ENCODE data around the gene CDH4.

CDH4 gene

DNA sequence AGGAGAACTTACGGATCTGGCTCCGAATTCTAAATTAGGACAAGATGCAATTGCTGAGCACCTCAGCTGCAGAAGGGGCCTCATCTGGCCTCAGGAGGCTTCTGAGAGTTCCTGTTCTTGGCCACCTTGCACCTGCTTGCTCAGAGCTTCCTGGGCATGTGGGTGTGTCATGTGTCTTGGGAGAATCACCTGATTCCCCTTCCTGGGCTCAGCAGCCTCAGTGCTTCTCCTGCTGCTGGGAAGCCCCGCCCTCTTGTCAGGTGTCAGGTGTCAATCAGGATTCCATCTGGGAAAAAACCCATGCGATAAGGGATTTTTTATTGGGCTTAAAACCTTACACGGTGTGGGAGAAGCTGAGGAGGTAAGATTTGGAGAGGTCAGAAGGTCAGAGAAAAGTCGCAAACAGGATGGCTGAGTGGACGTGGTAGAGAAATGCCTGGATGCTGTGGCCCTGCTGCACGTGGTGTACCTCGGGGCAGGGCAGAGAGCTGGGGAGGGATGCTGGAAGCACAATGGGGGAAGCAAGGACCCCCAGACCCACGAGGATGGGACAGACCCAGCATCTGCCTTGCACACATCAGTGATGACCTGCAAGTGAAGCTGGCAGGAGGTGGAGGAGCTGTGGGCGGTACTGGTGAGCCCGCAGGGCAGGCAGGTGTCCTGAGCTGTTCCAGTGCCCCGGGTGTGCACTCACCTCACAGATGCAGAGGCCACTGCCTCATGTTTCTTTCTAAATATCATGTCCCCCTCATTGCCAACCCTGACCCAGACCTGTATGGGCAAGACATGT, 170.8 kb downstream of the CDH4 start:
- peak; percentile 21 for DNase-seq

DNA sequence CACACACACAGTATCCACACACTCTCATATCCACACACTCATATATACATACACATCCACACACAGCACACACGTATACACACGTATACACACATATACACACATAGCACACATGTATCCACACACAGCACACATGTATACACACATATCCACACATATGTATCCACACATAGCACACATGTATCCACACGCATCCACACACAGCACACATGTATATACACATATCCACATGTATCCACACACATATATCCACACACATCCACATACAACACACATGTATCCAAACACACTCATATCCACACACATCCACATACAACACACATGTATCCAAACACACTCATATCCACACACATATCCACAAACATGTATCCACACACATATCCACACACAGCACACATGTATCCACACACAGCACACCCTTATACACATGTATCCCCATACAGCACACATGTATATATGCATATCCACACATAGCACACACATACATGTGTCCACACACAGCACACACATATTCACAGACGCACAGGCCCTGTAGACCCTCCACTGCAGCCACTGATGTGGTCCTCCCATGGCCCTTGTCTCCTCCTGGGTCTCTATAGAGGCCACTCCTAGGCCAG, 172.1 kb downstream of the CDH4 start:
- DNase-seq = peak; percentile 16

DNA sequence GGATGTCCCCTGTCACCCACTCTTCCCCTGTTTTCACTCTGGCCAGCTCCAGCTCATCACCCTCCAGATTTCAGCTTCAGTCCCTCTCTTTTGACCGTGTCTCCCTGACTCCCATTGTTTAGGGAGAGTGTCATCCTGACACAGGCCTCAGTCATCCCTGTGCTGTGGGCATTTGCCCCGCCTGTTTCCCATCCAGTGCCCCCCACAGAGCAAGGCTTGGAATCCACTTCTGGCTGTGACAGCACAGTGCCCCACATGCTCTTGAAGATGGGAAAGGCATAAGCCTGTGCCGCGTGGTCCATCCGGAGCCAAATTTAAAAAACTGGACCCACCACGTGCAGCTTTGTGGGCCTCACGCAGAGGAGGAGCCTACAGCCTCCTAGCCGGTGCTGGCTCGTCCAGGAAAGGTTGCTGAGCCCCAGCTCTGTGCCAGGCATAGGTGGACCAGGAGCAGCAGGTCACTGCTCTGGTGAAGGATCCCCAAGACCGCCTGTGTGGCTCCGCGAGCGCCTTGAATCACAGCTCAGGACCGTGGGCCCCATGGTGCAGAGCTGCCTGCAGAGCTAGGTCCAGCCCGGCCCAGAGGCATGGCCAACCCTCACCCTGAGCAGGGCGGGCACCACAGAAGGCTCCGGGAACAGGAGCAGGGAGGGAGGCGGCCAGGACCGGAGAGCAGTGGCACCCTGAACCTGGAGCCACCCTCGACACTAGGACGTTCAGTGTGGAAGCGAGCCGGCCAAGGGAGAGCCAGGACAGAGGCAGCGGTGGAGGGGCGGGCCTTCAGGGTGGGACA, 172.8 kb downstream of the CDH4 start:
- DNase-seq = peak; percentile 46

DNA sequence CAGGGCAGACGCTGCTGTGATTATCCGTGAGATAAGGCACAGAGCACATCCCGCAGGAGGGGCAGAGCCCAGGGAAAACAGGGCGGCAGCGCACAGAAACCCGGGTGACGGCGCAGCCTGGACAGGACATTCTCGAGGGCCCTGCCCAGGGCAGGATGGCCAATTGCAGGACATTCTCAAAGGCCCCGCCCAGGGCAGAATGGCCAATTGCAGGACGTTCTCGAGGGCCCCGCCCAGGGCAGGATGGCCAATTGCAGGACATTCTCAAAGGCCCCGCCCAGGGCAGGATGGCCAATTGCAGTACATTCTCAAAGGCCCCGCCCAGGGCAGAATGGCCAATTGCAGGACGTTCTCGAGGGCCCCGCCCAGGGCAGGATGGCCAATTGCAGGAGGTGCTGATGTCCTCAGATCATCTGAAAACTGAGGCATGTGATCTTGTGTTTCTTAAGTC, 173.5 kb downstream of the CDH4 start:
- peak; percentile 48 for DNase-seq

DNA sequence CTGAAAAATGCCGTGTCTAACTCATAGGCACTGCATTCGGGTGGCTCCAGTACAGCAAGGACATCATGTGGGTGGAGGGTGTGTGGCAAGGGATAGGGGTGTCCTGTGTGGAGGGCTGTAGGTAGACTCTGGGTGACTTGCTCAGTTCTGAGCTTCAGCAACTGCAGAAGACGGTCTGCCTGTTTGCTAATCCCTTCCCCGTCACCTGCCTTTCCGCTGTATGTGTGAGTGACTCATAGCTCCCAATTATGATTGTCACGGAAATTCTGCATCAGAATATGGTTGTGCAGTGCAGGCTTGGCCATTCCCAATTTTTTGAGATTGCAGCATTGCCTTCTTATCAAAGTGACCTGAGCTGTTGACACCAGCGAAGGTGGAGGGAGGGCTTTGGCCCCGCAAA, 174.3 kb downstream of the CDH4 start:
- DNase-seq = peak; percentile 17

DNA sequence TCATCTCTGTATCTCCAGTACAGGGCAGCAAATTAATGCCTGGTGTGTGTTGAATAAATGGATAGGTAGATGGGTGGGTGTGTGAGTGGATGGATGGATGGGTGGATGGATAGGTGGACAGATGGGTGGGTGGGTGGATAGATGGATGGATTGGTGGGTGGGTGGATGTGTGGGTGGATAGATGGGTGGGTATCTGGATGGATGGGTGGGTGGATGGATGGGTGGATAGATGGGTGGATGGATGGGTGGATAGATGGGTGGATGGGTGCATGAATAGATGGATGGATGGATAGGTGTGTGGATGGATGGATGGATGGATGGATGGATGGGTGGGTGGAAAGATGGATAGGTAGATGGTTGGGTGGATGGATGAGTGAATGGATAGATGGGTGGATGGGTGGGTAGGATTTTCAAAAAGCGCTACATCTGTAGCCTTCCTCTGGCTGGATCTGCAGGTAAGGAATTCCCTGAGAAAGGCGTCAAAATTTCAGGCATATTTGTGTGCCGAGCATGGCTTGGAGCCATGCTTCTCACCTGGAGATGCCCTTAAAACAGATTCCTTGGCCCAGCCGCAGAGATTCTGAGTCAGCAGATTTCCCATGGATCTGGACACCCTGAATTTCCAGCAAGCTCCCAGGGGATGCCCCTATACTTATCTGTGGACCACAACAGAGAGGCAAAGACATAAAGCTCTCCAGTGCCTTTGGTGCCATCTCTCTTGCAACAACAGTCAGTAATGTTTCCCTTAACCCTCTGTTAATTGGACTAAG, 177.6 kb downstream of the CDH4 start:
- DNase-seq = peak; percentile 50

DNA sequence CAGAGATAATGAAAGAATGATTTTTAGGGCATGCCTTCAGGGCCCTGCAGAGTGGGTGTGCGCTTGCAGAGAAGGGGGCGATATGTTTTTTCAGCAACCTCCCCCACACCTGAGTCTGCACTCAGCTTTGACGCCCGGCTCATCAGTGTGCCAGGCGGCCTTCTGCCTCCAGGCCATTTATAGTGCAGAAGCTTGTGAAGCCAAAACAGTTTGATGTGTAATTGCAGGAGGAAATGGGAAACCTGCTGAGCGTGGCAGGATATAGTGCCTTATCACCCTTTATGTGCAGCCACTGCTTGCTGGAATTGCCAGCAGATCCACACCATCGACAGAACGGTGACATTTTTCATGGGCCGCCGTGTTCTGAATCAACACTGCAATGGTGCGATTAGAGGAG, 178.2 kb downstream of the CDH4 start:
- DNase-seq = no peak

DNA sequence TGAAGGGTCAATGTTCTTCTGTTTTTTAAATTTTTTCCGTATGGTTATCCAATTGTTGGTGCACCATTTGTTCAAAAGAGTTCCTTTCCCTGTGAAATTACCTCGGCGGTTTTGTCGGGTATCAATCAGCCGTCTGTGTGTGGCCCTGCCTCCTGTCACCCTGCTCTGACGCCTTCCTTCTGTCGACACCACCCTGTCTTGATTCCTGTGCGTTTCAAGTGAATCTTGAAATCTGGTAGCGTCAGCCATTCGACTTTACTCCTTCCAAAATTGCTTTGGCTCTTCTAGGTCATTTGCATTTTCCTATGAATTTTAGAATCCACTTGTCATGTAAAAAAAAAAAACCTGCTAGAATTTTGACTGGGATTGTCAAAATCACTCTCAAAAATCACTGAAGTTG, 181.1 kb downstream of the CDH4 start:
- DNase-seq = peak; percentile 5

DNA sequence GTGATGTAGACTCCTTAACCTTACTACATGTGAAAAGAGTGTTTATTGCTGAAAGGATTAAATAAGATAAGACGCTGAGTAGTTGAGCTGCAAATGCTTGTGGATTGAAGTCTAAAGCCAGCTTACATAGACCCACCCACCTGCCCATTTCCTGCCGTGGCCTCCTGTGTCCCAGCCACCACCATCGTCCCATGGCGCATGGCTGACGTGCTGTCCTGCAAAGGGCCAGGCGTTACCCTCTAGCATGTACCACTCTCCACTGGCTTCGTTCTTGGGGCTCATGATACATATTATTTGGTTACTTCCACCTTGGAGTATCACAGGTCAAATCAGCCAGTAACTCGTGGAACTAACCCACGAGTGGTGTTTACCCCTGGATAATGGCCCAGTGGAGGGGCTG, 181.8 kb downstream of the CDH4 start:
- peak; percentile 34 for DNase-seq

DNA sequence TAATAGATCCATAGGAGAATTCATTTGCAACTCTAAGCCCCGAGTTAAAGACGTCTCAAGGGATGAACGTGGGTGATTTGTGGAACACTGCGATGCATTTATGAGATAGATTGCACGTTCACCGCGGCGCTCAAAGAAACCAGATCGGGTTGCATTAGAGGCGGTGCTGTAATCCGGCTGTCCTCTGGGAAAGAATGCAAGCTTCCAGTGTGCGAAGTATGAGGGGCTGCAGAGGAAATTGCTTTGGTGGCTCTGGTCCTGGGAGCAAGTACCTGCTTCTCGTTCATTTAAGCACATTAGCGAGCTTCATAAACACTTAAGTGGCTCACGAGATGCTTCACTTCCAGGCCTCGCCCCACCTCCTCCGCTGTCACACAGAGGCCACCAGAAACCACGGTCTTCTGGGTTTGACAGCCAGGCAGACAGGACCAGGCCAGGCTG, 182.3 kb downstream of the CDH4 start:
- DNase-seq = peak; percentile 58

DNA sequence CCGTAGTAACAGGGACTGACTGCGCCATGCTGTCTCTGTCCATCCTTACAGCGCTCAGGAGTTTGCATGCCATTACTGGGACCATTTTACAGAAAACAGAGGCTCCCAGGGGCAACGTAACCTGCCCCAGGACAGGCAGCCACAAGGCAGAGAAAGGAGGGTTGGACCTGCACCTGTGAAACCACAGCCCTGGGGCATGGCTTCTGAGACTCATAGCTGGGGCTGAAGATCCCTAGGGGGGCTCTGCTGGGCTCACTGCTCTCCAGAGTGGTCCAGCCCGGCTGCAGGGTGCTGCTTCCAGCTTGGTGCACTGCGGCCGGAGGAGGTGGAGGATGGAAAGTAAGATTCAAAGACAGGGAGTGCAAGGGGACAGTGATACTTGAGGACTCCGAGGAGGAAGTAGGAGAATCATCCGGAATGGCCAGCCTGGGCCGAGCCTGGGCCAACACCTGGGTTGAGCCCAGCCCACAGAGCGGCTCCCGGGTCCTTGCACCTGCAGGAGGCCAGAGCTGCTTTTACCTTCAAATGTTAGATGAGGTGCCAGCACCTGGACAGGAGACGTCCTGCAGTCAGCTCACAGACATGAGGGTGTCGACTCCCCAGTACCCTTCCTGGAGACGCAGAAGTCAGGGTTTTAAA, 183.2 kb downstream of the CDH4 start:
- DNase-seq = peak; percentile 45

DNA sequence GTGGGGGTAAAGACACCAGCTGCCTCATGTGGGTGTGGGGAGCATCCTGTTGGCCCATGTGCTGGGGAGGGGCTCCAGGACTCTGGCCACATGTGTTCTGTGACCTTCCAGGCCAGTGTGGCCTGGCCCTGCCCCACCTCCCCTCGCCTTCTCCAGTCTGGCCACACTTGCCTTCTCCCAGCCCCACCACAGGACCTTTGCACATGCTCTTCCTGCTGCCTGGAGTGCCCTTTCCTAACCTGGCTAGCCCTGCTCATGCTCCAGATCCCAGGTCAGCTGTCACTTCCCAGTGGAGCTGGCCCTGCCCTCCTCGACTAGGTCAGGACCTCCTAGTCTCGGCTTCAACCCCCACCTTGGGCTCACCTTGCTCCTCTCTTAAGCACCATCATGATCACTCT, 183.8 kb downstream of the CDH4 start:
- DNase-seq = peak; percentile 30

DNA sequence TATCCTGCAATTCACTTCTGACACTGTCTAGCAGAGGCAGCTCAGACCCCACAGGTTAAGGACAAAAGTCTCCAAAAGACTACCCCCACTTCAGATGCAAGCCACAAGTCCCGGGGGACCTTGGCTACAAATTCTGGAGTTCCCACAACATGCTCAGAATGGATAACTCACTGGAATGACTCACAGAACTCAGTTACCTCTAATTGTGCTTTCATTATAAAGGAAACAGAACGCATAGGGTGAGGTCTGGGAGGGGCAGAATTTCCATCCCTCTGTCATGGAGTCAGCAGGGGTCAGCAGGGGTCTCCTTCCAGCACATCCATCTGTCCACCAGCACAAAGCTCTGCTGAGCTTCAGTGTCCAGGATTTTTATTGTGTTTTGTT, 184.2 kb downstream of the CDH4 start:
- peak; percentile 24 for DNase-seq

DNA sequence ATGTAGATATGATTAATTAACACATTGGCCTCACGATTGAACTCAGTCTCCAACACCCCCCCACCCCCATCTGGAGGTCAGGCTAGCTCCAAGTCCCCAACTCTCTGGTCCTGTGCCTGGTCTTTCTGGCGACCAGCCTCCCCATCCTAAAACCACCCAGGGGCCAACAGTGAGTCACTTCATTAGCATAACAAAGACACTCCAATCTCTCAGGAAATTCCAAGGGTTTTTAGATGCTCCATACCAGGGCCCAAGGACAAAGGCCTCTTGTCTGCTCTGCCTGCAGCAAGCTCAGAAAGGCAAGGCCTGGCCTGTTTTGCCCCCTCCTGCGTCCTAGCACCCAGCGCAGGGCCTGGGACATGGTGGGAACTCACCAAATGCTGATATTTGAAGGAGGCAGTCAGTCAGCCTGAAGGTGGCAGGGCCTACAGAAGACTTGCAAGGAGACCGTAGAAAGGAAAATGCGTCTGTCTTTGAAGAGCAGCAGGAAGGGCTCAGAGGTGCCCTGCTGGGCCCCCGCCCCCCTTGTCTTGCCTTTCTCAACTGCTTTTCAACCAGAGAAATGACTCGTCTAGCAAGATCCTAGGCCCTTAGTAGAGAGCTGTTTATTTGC, 184.7 kb downstream of the CDH4 start:
- peak; percentile 59 for DNase-seq

DNA sequence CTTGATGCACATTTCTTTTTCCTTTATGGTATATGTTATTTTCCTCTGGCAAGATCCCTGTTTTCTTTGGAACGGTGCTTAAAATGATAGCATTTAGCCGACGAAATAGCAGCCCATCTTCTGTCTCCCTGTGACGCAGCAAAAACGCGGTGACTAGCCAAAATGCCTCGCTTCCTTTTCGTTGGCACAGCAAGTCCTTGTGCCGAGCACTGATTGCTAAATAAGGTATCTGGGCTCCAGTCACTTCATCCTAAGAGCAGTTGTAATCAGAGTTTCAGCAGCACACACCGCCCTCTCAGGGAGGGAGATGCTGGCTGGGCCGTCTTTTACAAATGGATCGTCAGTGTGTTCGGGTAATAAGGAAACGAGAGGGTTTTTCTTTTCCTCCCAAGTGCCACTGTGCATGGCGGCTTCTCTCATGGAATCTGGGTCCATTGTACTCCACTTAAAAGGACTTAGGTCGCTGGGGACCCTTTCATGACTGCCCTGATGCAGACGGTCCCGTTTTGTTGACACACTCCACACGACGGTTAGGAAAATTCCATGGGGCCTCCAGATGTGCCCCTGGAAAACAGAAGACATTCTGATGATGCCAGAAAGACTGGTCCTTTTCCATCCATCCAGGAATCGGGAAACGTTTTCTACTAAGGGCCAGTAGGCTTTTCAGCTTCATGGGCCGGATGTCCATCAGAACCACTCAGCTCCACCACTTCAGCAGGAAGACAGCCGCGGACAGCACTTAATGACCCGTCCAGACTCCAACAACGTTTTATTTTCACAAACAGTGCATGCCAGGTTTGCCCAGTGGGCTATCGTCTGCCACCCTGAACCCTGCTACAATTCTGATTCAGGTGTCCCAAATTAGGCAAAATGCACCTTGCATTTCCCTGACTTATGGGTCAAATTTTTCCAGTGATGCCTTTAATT, 185.5 kb downstream of the CDH4 start:
- peak; percentile 27 for DNase-seq

DNA sequence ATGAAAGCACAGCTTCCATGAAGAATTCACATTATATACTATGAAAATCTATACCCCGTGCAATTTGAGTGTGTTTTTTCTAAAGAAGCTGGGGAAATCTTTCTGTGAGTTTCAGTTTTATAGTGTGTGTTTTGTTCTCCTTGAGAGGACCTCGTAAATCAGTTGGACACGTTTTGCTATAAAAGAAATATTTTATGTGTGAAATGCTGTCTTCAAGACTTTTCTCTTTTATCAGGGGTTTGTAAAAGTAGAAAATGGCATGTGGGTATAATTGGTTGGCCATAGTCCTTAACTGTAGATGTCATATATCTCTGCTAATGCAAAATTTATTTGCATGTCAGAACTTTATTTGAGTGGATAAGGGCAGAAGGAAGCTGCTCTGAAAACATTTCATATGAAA, 186.2 kb downstream of the CDH4 start:
- DNase-seq = no peak

DNA sequence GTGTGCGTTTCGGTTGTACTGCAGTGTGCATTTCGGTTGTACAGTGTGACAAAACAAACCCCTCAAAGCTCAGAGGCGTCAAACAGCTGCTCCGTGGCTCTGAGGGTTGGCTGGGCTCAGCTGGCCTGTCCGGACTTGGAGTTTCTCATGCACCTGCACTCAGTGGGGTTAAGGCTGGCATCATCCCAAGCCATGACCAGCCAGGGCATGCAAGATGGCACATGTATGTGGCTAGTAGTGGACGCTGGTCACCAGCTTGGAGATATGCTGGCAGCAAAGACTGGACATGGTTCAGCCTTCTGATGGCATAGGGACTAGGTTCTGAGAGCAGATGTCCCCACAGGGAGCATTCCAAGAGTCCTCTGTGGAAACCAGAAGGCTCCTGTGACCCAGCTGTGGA, 187.2 kb downstream of the CDH4 start:
- no peak for DNase-seq

DNA sequence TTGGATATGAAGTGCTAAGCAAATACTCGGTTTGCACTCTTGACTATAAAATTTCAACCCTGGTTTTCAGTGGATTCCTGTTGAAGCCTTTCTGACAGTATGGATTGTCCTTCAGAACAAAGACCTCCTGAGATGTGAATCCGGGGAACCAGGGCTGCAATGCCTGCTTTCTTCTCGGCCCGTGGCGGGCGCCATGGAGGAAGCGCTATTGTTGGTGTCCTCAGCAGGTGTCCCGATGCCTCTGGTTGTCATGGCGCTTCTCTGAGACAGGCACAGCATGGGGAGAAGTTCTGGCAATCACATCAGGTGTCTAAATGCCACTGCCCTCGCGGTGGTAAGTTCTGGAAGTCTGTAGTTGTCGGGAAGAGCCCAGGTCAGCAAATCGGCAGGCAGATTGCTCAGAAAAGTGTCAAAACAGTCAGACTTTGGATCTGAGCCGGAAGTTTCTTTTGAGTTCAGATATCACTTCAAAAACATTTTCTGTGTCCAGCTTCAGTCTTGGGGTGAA, 188.5 kb downstream of the CDH4 start:
- DNase-seq = no peak

DNA sequence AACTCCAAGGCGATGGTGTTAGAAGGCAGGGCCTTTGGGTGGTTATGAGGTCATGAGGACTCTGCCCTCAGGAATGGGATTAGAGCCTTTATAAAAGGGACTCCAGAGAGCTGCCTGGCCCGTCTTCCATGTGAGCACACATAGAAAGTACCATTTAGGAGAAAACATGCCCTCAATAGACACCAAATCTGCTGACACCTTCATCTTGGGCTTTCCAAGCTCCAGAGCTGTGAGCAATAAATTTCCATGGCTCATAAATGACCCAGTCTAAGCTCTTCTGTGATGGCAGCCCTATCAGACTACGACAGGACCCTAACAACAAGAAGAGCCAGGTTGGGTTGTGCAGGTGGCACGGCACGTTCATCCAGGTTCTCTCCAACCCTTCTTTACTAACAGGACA, 189.5 kb downstream of the CDH4 start:
- no peak for DNase-seq

DNA sequence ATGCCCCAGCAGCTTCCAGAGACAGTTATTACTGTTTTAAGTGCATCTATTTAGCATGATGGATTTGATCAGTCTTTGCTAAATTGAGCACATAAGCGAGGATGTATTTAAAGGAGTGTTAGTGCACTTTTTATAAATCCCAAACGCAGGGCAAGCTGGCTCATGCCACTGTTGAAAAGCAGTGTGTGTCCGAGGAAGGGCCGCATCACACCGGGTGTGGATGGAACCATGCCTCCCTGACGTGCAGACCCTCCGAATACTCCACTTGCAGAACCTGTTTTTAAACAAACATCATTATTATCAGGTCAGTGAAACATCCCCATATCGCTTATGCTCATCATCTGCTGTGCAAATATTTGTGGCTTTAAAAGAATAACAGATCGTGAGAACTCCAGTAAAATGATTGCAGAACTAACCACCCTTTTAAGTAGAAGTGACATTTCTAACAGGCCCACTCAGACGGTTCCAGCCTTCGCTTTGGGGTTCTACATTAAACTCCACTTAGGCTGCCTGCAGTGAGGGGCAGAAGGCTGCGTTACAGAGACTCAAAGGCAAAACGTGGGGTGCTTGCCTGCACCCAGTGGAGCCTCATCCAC, 190.1 kb downstream of the CDH4 start:
- no peak for DNase-seq
